Neuronal stem cell (in vitro differentiated cells): ENCODE results near the gene DLX6.

Source experiments
- DNase-seq: peaks from one replicate; pipeline ENCODE4 v3.0.0-alpha.2; 2013; ENCODE audit warnings: low spot score
- H2AFZ ChIP-seq: one replicate; pipeline ENCODE4 v1.6.1; 2013; ENCODE audit warnings: mild to moderate bottlenecking, low read length, inconsistent platforms
- H2AK5ac ChIP-seq: 2 replicates; pipeline ENCODE4 v1.6.1; 2013; ENCODE audit warnings: low read depth, mild to moderate bottlenecking, inconsistent platforms, low read length, moderate library complexity, mixed read lengths
- H2BK120ac ChIP-seq: 2 replicates; pipeline ENCODE4 v1.6.1; 2013; ENCODE audit warnings: low read depth, mild to moderate bottlenecking, inconsistent platforms, low read length, moderate library complexity, mixed read lengths
- H2BK12ac ChIP-seq: one replicate; pipeline ENCODE4 v1.6.1; 2013; ENCODE audit warnings: low read length, inconsistent platforms
- H2BK15ac ChIP-seq: 2 replicates; pipeline ENCODE4 v1.6.1; 2013; ENCODE audit warnings: mild to moderate bottlenecking, low read length, inconsistent platforms, mixed read lengths
- H2BK5ac ChIP-seq: one replicate; pipeline ENCODE4 v1.6.1; 2013; ENCODE audit warnings: inconsistent platforms, mild to moderate bottlenecking, low read length, moderate library complexity
- H3K14ac ChIP-seq: one replicate; pipeline ENCODE4 v1.6.1; 2013; ENCODE audit warnings: low read length, inconsistent platforms
- H3K18ac ChIP-seq: 2 replicates; pipeline ENCODE4 v1.6.1; 2013; ENCODE audit warnings: low read length, inconsistent platforms
- H3K23ac ChIP-seq: 2 replicates; pipeline ENCODE4 v1.6.1; 2013; ENCODE audit warnings: low read depth, mild to moderate bottlenecking, mixed read lengths, low read length, inconsistent platforms; ENCODE audit not compliant: poor library complexity
- H3K27ac ChIP-seq: replicated peaks from 3 replicates; pipeline ENCODE4 v1.5.1; 2013; ENCODE audit warnings: low read length, inconsistent platforms
- H3K27me3 ChIP-seq, 3 experiments: 2 replicates each; pipeline ENCODE4 v1.6.1; 2013; ENCODE audit warnings: low read length in 3 of 3, mild to moderate bottlenecking in 2 of 3, inconsistent platforms in 1 of 3, low read depth in 1 of 3, mixed read lengths in 1 of 3, moderate library complexity in 1 of 3; ENCODE audit not compliant: control insufficient read depth in 3 of 3, insufficient read depth in 3 of 3
- H3K36me3 ChIP-seq, 2 donors: replicated peaks in 1 of 2; 2 replicates each; pipeline ENCODE4 v1.6.1; 2013; ENCODE audit warnings: low read length in 2 of 2; ENCODE audit not compliant: control insufficient read depth in 2 of 2, insufficient read depth in 2 of 2
- H3K4ac ChIP-seq: 2 replicates; pipeline ENCODE4 v1.6.1; 2013; ENCODE audit warnings: inconsistent platforms, mild to moderate bottlenecking, low read length, moderate library complexity
- H3K4me1 ChIP-seq, 2 donors: 1 replicate in 1 of 2; 2 replicates in 1 of 2; pipeline ENCODE4 v1.6.1; 2013; ENCODE audit warnings: low read length in 2 of 2, low read depth in 1 of 2; ENCODE audit not compliant: control insufficient read depth in 2 of 2, insufficient read depth in 1 of 2
- H3K4me2 ChIP-seq: one replicate; pipeline ENCODE4 v1.6.1; 2013; ENCODE audit warnings: mild to moderate bottlenecking, low read length, inconsistent platforms; ENCODE audit not compliant: insufficient read depth, poor library complexity, severe bottlenecking
- H3K4me3 ChIP-seq, 2 donors: 2 replicates each; pipeline ENCODE4 v1.5.1; 2013; ENCODE audit warnings: low read length in 2 of 2, mild to moderate bottlenecking in 2 of 2, inconsistent platforms in 1 of 2, moderate library complexity in 1 of 2
- H3K79me1 ChIP-seq: one replicate; pipeline ENCODE4 v1.6.1; 2013; ENCODE audit warnings: low read depth, mild to moderate bottlenecking, inconsistent platforms, low read length, moderate library complexity
- H3K9ac ChIP-seq: one replicate; pipeline ENCODE4 v1.6.1; 2013; ENCODE audit warnings: mild to moderate bottlenecking, low read depth, low read length, inconsistent platforms; ENCODE audit not compliant: poor library complexity
- H3K9me3 ChIP-seq, 2 donors: replicated peaks in 1 of 2; 2 replicates each; pipeline versions ENCODE3 to v1.6.1; 2013; ENCODE audit warnings: low read length in 2 of 2, mild to moderate bottlenecking in 2 of 2, inconsistent platforms in 1 of 2, low read depth in 1 of 2, mixed read lengths in 1 of 2, moderate library complexity in 1 of 2; ENCODE audit not compliant: control insufficient read depth in 2 of 2, insufficient read depth in 1 of 2
- H4K8ac ChIP-seq: one replicate; pipeline ENCODE4 v1.6.1; 2013; ENCODE audit warnings: low read depth, mild to moderate bottlenecking, inconsistent platforms, low read length, moderate library complexity
- H4K91ac ChIP-seq: one replicate; pipeline ENCODE4 v1.6.1; 2013; ENCODE audit warnings: low read length, low read depth, mild to moderate bottlenecking, inconsistent platforms; ENCODE audit not compliant: poor library complexity
- WGBS, 2 donors: extraction: QIAGEN DNeasy Blood & Tissue Kit; methylation state at CpG; one replicate each; pipeline ENCODE4 v1.1.7; 2013; ENCODE audit warnings: missing lambda C conversion rate in 2 of 2, mixed read lengths in 1 of 2; ENCODE audit not compliant: insufficient read length in 2 of 2, insufficient replicate concordance in 1 of 2; ENCODE audit errors: extremely low coverage in 2 of 2; 5-methylcytosine and 5-hydroxymethylcytosine counted together

DLX6 gene

DNA sequence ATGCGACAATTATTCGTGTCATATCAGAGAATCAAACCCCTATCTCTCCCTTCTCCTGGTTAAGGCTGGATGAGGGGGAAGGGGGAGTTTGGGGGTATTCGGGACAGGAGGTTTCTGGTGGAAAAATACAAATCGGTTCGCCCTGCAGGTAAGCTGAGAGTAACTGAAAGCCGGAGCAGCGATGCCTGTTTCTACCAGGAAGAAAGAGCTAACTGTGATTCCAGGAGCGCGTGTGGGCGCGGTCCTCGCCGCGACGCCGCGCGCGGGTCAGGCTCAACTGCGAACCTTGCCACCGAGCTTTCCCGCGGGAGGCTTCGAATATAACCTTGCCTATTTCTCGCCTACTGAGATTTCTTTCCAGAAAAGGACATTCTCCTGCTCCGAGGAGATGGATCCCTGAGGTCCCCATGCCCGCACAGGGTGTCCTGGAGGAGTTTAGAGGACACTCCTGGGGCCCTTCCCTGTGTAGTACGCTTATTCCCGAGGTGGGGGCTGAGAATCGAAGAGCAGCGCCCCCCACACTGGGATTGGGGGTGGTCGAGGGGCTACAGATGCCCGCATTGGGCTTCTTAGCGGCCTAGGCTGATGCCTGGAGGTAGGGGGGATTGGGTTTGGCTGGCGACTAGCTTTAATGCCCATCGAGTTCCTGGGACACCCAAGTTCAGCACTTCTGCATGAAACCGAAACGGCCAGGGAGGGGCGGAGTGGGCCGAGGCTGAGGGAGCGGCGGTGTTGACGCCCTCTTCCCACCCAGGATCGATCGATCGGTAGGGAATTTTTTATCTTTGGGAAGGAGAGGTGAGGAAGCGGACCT lies 13.0 kb upstream of the DLX6 start:
- WGBS, 2 donors: no CpG with 5 or more reads among the region's 47 CpGs
- H3K9ac ChIP-seq: no peak overlapping the region
- DNase-seq: peak; percentile 12
- no peak overlapping the region for H2AFZ ChIP-seq
- H3K14ac ChIP-seq: no peak overlapping the region
- no peaks in the 10 kb centered on the region for H3K36me3 ChIP-seq
- H2BK120ac ChIP-seq: no peak overlapping the region
- H3K4me3 ChIP-seq: no peak overlapping the region
- H3K4ac ChIP-seq: no peak overlapping the region
- H3K18ac ChIP-seq: peak overlapping the region; percentile 40
- no peak overlapping the region for H4K91ac ChIP-seq
- H3K23ac ChIP-seq: no peak overlapping the region
- peak overlapping the region; percentile 16 for H2AK5ac ChIP-seq
- peak overlapping the region; percentile 59 for H2BK5ac ChIP-seq
- peaks cover 0 to 12% of the 10 kb centered on the region in 2 donors for H3K4me1 ChIP-seq
- no peak overlapping the region for H2BK12ac ChIP-seq
- H3K27me3 ChIP-seq: peaks cover 42 to 98% (median 77%) of the 10 kb centered on the region in 3 experiments
- peaks cover 9 to 11% of the 10 kb centered on the region in 2 donors for H3K9me3 ChIP-seq
- no peak overlapping the region for H4K8ac ChIP-seq
- no peak overlapping the region for H3K4me2 ChIP-seq
- H3K79me1 ChIP-seq: no peaks in the 10 kb centered on the region
- H2BK15ac ChIP-seq: no peak overlapping the region
- H3K27ac ChIP-seq: no peak overlapping the region

DNA sequence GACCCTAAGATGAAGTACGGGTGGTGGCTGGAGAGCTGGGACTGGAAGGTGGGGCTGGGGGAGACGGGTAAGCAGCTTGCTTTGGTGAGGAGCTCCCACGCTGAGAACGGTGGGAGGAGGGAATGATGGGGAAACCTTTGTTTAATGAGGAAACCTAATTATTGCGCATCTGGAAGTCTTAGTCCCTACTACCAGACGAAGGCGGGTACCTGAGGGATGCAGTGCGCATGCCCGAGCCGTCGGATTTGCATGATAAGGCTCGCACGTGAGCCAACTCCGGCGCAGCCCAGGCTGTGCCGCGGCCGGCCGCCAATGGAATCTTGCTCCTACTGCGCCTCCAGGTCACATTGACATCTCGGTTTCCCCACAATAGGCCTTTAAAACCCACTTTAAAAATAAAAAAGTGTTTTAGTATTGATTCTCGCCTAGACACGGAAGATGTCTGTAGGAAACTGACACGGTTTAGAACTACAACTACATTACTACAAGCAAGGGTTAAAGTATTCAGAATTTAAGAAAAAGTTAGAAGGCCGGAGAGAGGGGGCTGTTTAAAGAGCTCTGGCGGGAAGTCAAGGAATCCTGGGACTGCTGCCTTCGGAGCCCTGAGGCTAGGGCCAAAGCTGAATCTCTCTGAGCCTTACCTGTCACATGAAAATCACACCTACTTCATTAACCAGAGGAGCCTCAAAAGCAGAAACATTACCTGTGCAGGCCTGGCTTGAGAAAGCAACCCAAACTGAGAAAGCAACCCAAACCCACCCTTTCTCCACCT lies 12.1 kb upstream of the DLX6 start:
- Histone ChIP-seq H3K4ac (no peak overlapping the region), H3K9ac (no peak overlapping the region), H3K79me1 (no peaks in the 10 kb centered on the region), H4K8ac (no peak overlapping the region), H3K36me3 (no peaks in the 10 kb centered on the region), H3K27me3 (peaks cover 44 to 98% (median 84%) of the 10 kb centered on the region in 3 experiments), H2BK15ac (no peak overlapping the region), H3K4me3 (no peak overlapping the region), H2BK120ac (no peak overlapping the region), H2BK12ac (no peak overlapping the region), H2BK5ac (no peak overlapping the region), H3K4me2 (no peak overlapping the region), H3K9me3 (peaks cover 9 to 11% of the 10 kb centered on the region in 2 donors), H2AK5ac (peak overlapping the region; percentile 16), H3K27ac (no peak overlapping the region), H3K14ac (no peak overlapping the region), H3K18ac (no peak overlapping the region), H3K23ac (no peak overlapping the region), H3K4me1 (peaks cover 0 to 12% of the 10 kb centered on the region in 2 donors), H4K91ac (no peak overlapping the region), H2AFZ (no peak overlapping the region)
- no CpG with 5 or more reads among the region's 27 CpGs for WGBS, 2 donors
- DNase-seq: peak; percentile 68

DNA sequence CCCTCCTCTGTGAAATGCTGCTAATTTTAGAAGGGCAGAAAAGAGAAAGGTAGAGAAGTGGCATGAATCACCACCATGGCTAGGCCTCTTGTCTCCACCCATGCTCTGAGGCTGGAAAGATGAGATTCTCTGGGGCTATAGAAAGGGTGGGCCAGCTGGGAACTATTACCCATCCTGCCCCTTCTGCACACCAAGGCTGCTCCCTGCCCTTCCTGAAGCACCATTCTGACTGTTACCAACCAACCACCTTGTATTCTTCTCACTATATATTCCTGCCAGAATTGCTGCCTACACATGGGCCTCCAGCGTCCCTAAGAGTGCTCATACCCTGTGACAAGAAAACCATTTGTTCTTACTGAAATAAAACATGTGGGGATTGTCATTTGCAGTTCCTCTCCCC lies 11.4 kb upstream of the DLX6 start:
- Histone ChIP-seq H4K91ac (no peak overlapping the region), H2BK5ac (no peak overlapping the region), H3K4me2 (no peak overlapping the region), H3K14ac (no peak overlapping the region), H3K18ac (no peak overlapping the region), H3K9me3 (peaks cover 9 to 11% of the 10 kb centered on the region in 2 donors), H3K79me1 (no peaks in the 10 kb centered on the region), H2BK15ac (no peak overlapping the region), H2AK5ac (no peak overlapping the region), H3K36me3 (no peaks in the 10 kb centered on the region), H4K8ac (no peak overlapping the region), H3K23ac (no peak overlapping the region), H3K4me3 (no peak overlapping the region), H3K9ac (no peak overlapping the region), H3K27ac (no peak overlapping the region), H2BK12ac (no peak overlapping the region), H2AFZ (no peak overlapping the region), H3K4me1 (peaks cover 0 to 11% of the 10 kb centered on the region in 2 donors), H2BK120ac (no peak overlapping the region), H3K4ac (no peak overlapping the region), H3K27me3 (peaks cover 46 to 98% (median 84%) of the 10 kb centered on the region in 3 experiments)
- WGBS, 2 donors: no CpG with 5 or more reads among the region's 1 CpG
- DNase-seq: no peak
